ENCODE measurements around the gene MGRN1.
"Not testable (repeated sequence)": the region's sequence is repeated elsewhere in the genome, so short reads cannot be mapped to it uniquely, and the experiment has no call there.

The MGRN1 gene

DNA sequence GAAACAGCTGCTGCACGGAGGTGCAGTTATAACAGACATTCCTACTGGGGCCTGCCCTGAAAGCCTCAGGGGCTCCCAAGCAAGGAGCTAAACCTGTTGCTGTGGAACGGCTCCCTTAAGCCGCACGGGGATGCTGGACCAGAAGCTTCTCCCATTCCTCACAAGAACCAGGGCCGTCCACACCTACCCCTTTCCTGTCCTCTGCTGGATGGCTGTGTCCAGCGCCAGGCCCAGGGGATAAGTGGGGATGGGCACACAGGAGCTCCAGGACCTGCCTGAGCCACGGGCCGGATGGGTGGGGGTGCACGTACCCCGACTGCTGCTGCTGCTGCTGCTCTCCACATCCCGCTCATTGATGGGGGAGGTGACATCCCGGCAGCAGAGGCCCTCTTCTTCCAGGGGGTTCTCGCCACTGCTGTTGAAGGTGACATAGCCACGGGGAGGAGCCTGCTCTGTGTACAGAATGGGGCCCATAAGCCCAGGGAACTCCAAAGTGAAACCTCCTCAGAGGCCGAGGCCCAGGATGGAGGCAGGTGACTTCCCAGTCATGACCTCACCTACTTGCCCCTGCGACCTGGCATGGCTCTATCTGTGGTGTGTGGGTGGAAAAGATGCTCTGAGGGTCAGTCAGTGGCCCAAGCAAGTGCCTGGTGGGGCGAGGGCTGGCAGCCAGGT lies 77.3 kb downstream of the MGRN1 start:
- no peak for DNase-seq

- DNase-seq: no peak
Measured at GRCh38 chr16:4702466-4702808, 77.8 kb downstream of the MGRN1 start.

GRCh38 chr16:4703906-4704305 lies 79.3 kb downstream of the MGRN1 start:
- no peak for DNase-seq

GRCh38 chr16:4704491-4704890 lies 79.9 kb downstream of the MGRN1 start:
- DNase-seq: no peak

DNA sequence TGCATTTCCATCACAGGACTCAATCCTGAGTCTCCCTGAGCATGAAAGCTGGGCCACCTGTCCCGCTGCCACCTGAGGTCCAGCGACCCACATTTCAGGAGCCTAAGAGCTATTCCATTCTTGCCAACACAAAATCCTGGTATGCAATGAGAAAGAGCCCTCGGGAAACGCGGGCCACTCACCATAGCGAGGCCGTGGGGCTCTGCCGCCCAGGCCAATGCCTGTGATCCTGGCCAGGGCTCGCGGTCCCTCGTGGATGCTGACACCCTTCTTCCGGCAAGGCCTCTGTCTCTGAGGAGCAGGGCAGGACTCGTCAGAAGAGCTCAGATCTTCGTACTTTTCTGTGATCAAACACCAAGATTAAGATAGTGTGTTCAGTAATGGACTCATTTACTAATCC lies 80.3 kb downstream of the MGRN1 start:
- DNase-seq: no peak

- no peak for DNase-seq
Measured at GRCh38 chr16:4706871-4707270, 82.2 kb downstream of the MGRN1 start.

- DNase-seq: no peak
Measured at GRCh38 chr16:4709481-4709880, 84.9 kb downstream of the MGRN1 start.

DNA sequence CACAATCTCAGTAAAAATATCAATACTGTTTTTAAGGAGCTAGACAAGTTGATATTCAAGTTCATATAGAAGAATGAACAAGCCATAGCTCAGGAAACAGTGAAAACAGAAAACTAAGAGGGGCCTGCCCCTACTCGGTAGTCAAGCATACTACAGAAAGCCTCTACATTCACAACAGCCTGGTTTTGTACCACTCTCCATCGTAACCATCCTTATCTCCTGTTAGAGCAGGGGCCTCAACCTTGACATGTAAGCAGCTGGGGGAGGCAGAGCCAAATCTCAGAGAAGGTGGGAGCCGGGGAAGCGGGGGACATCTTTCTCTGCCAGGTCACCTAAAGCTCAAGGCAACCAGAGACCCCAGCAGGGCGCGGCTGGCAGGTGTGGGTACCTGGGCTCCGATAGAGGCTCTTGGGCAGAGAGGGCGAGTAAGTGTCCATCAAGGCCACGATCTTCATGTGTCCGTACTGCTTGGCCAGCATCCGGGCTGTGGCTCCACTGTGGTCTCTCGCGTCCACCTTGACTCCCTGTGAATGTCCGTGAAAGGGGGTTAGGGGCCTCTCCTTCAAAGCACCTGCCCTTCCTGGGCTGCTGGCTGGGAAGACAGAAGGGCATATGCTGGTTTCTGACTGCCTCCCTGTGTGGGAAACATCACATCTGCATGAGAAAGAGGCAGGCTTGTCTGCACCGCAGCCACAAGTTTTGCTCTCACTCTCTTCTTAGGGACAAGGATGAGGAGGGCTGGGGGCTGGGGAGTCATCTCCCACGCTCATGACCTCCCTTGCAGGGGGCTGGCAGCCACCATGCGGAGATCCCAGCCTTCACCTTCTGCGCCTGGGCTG lies 89.3 kb downstream of the MGRN1 start:
- DNase-seq: no peak

GRCh38 chr16:4714996-4715395 lies 90.4 kb downstream of the MGRN1 start:
- no peak for DNase-seq

- no peak for DNase-seq
Measured at GRCh38 chr16:4718466-4718865, 93.8 kb downstream of the MGRN1 start.

- DNase-seq: no peak
Measured at GRCh38 chr16:4723071-4723767, 98.6 kb downstream of the MGRN1 start.

- DNase-seq: no peak
Measured at GRCh38 chr16:4724661-4725270, 100.1 kb downstream of the MGRN1 start.

- no peak for DNase-seq
Measured at GRCh38 chr16:4726616-4727015, 102.0 kb downstream of the MGRN1 start.

- no peak for DNase-seq
Measured at GRCh38 chr16:4728676-4729075, 104.0 kb downstream of the MGRN1 start.

DNA sequence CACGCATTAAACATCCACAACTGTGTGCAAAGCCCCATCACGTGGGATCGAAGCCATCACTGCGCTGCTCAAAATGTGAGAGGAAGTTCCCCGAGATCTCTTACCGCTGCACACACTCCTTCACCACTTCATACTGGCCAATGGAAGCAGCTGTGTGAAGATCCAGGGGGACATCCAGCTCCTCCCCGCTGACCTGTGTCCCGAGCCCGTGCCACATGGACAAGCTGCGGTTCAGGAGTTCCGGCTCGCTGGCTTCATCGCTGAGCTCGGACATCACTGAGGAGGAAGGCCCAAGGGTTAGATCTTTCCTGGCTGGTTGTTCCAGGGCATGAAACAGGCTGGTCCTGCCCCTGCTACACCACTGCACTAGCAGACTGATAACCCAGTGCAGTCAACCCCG lies 105.2 kb downstream of the MGRN1 start:
- no peak for DNase-seq

- DNase-seq: no peak
Measured at GRCh38 chr16:4733211-4733742, 108.7 kb downstream of the MGRN1 start.

- no peak for DNase-seq
Measured at GRCh38 chr16:4733747-4734062, 109.1 kb downstream of the MGRN1 start.

DNA sequence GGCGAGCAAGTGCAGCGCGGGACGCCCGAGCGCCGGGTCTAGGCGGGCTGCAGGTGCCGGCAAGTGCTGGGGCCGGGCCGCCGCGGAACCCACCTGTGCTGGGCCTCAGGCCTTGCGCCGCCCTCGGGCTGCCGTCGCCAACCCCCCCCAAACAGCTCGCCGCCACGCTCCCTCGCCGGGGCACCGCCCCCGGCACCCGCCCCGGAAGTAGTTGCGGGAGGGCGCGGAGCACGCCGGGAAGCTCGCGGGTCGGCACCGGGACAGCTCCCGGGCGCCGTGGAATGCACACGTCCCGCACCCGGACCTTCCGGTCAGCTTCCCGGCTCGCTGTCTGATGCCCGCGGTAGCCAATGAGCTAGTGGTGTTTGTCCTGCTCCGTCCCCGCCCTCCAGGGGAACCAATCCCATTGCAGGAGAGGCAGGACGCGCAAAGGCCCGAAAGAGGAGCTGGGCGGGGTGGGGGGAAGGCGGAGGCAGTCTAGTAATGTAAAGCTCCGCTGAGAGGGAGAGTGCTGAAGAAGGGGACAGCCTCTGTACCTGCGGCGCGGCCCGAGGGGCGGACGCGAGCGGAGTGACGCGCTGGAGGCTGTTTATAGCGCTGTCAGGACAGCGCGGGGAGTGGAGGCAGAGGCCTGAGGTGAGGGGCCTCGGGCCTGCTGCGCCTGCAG lies 109.6 kb downstream of the MGRN1 start, which contains the start of the genes ANKS3 and DNAAF8:
Gene ANKS3, minus strand, starts transcription at position 209 of the 667 bp plus-strand sequence. CDS start 4,122 bp downstream, outside the sequence.
Gene DNAAF8, plus strand, starts transcription at position 475 of the 667 bp plus-strand sequence. CDS start 1,978 bp downstream, outside the sequence.
- peak; percentile 80 for DNase-seq

DNA sequence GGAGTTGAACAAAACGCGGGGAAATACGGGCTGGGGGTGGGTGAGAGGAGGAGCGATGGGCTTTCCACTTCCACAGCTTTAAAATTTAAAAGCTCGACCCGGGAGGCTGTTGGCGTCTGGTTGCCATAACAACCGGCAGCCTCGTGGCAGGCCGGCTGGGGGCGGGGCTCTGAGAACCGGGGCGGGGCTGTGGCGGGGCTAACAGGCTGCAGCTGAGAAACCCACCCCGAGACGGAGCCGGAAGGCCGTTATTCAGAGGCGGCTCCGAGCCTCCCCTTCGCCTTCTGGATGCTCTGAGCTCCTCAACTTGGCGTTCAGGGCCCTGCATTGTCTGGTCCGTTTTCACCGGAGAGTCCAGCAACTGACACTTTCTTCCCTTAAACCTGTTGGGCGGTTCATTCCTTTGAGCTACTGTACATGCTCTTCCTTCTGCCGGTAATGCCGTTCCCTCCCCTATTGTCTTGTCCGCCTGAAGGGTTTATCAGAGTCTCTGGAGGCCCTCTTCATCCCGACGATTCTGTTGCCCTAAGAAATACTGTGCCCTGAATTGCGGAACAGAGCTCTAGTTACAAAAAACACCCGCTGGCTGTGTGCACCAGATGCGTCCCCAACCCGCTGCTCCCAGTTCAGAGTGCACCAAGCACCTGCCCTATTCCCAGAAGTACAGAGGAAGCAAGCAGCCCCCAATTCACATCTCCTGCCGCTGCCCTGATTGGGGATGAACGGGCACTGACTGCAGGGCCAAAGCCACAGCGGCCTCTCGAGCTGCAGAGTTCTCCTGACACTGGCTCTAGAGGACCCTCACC lies 110.3 kb downstream of the MGRN1 start:
- DNase-seq: peak; percentile 36

DNA sequence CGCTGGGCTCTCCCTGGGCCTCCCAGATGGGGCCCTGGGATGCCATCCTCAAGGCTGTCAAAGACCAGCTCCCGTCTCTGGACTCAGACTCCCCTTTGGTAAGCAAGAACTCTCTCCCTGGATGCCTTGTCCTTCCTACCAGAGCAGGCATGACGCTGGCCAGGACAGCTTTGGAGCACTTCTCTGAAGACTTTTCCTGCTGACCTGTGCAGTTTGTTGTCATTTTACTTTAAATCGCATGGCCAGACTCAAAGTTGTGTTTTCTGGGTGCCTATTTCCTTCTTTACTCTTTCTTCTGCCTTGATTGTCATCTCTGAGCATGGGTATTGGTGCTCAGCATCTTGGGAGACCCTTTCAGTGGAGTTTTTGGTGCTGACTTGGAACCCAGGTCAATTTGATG lies 111.9 kb downstream of the MGRN1 start:
- DNase-seq: no peak

- no peak for DNase-seq
Measured at GRCh38 chr16:4737545-4737944, 112.9 kb downstream of the MGRN1 start.

- not testable (repeated sequence) for DNase-seq
Measured at GRCh38 chr16:4738370-4738769, 113.7 kb downstream of the MGRN1 start.
